Measurements from ENCODE around the gene USP13. TPM values are rescaled to one million over a fixed set of nuclear protein-coding genes. Genes with fewer than 3 reads are reported as not detected.
A peak's percentile ranks its signal among the peaks of the same experiment; 100 is the strongest.

USP13 gene
- total RNA-seq, 2 donors from 2014 or later, result 57.5 to 57.7 TPM

GRCh38 chr3:179819379-179819778 lies 166.5 kb downstream of the USP13 start:
- ATAC-seq (peak; percentile 86 to 89), DNase-seq (peak; percentile 56)
- intact Hi-C loops (cut with DNase I), result no loop called here

- intact Hi-C loops (cut with DNase I), result no loop called here
- DNase-seq (no peak), ATAC-seq (no peak)
Observed at GRCh38 chr3:179822296-179822695, 169.5 kb downstream of the USP13 start.

GRCh38 chr3:179825527-179826246 lies 172.8 kb downstream of the USP13 start:
- intact Hi-C loops (cut with DNase I), result no loop called here
- no peak for DNase-seq
- ATAC-seq, result no peak

- ATAC-seq (no peak), DNase-seq (no peak)
- intact Hi-C loops (cut with DNase I), result no loop called here
Observed at GRCh38 chr3:179826247-179826637, 173.4 kb downstream of the USP13 start.

GRCh38 chr3:179828738-179829137 lies 175.9 kb downstream of the USP13 start:
- ATAC-seq, result no peak
- no peak for DNase-seq
- intact Hi-C loops (cut with DNase I), result no loop called here

GRCh38 chr3:179829401-179829800 lies 176.6 kb downstream of the USP13 start:
- no peak for DNase-seq
- no peak for ATAC-seq
- intact Hi-C loops (cut with DNase I), result no loop called here

GRCh38 chr3:179832333-179832854 lies 179.6 kb downstream of the USP13 start:
- intact Hi-C loops (cut with DNase I), result no loop called here
- ATAC-seq (no peak), DNase-seq (no peak)

GRCh38 chr3:179833294-179833693 lies 180.5 kb downstream of the USP13 start:
- no peak for ATAC-seq
- DNase-seq, result no peak
- intact Hi-C loops (cut with DNase I), result no loop called here

- intact Hi-C loops (cut with DNase I), result no loop called here
- ATAC-seq (no peak), DNase-seq (no peak)
Observed at GRCh38 chr3:179837374-179837773, 184.5 kb downstream of the USP13 start.

Other genes starting within 250 kb of the USP13 start
- gene GNB4, start 201.6 kb upstream of the USP13 start, total RNA-seq, result 10 to 100 TPM; 17.0 to 41.2 TPM
- 10 to 100 TPM; 23.1 to 27.0 TPM for gene ACTL6A, start 90.1 kb upstream of the USP13 start, total RNA-seq
- gene MRPL47, start 48.4 kb upstream of the USP13 start, total RNA-seq, result 10 to 100 TPM; 34.4 to 50.5 TPM
- 100 to 1,000 TPM; 244 to 250 TPM for gene NDUFB5, start 48.2 kb upstream of the USP13 start, total RNA-seq